HG03575 (cell line): ENCODE measurements around the gene SCAMP5.

Source experiments
- ATAC-seq: cut with Tn5 transposase; IDR thresholded peaks from one replicate; pipeline ENCODE4 v1.9.1; 2021; ENCODE audit not compliant: unreplicated experiment, insufficient number of reproducible peaks, low FRiP score; ENCODE audit errors: extremely low read depth

The SCAMP5 gene, protein sequence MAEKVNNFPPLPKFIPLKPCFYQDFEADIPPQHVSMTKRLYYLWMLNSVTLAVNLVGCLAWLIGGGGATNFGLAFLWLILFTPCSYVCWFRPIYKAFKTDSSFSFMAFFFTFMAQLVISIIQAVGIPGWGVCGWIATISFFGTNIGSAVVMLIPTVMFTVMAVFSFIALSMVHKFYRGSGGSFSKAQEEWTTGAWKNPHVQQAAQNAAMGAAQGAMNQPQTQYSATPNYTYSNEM

DNA sequence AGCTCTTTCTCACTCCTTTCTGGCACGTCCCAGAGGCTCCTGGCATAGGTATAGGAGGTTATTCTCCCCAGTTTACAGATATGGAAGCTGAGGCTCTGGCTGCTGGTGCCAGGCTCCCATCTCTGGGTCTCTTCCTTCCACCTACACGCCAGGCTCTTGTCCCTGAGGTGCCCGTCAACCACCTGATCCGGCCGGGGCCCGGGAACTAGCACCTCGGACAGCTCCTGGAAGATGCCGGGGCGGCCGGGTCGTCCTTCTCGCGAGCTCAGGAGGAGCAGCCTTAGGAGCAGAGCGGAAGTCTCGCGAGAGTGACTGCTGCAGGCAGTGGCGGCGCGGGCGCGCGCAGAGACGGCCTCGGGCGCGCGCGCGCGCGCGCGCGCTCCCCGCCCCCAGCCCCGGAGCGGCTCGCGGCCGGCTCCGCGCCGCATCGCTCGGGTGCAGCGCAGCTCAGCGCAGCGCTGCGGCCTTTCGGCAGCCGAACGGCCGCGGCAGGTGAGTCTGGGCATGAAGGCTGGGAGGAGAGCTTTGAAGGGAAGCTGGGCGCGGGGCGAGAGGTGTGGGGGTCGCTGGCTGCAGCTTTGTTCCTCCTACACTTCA lies at the start of gene SCAMP5:
Gene SCAMP5, plus strand, starts transcription at position 382 of the 597 bp plus-strand sequence. CDS start 16,277 bp downstream, outside the sequence.
- ATAC-seq, result no peak

DNA sequence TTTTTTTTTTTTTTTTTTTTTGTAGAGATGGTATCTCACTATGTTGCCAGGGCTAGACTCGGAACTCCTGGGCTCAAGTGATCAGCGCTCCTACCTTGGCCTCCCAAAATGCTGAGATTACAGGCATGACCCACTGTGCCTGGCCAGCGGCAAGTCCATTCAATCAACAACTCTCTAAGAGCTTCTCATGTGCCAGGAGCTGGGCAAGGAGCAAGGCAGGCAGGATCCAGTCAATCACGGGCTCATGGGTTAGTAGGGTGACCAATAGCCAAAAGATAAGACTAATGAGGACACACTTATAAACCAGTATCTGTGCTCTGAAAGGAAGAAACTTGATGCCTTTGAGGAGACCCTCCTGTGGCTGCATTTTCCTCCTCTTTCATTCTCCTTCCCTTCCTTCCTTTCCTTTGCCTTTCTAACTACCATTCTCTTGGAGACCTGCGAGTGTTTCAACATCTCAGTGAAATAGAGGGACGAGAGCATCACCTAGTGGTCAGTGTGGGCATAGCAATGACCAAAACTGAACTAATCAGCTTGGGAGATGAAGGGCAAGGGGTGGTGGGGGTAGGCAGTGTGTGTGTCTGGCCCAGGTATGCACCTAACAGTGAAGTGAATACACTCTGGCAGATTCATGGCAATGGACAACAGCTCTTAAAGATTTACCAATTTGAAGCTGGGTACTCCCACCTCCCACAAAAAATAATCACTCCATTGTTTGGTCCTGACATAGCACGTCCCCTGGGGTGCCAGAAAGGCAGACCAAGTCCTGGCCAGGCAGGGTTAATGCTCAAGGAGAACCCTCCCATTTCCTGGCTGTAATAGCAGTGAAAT lies 45.1 kb upstream of the SCAMP5 start:
- ATAC-seq, result no peak

DNA sequence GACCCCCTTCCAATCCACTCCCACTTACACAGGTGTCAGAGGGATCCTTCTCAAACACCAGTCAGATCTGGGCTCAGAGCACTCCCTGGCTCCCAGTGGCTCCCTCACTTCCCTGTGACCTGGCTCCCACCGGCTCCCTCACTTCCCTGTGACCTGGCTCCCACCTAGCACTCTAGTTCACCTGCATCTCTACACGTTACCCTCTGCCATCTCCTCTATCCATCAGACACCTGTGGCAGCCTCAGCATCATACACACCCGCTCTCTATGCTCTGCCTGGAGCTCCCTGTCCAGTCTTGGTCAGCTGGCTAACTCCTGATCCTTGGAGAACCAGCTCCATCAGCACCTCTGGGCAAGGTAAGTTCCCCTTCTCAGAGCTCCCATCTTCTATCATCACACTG lies 44.4 kb upstream of the SCAMP5 start:
- no peak for ATAC-seq

DNA sequence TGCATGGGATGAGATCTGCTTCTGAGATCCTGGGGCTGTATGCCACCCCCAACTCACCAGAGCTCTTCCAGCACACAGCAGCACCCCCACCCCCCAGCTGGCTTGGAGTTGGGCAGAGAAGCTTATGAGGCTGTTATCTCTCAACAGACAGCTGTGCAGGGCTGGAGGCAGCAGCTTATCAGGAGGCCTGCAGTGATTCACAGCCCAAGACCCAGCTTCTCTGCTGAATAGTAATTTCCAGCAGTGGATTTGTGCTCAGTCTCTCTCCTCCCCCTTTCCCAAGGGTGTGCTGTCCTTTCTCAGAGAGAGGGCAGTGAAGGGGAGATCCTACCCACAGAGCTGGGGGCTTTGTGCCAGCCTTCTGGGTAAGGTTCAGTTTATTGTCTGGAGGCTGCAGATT lies 40.8 kb upstream of the SCAMP5 start:
- ATAC-seq, result no peak

DNA sequence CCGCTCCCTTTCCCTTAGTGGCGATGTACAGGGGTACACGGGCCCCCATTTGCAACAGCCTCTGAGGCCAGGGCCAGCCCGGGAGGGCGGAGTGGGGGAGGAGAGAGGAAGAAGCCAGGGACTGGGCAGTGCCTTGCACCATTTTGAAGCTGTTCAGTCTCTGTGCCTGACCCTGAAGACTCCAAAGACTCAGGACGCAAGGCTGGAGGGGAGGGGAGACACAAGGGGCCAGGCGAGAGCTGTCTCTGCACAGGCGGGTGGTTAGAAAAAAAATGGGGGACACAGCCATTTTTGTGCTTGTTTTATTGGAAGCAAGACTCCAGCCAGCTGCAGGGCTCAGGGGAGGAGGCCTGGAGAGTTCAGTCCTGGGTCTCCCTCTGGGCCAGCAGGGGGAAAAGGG lies 40.3 kb upstream of the SCAMP5 start:
- no peak for ATAC-seq

DNA sequence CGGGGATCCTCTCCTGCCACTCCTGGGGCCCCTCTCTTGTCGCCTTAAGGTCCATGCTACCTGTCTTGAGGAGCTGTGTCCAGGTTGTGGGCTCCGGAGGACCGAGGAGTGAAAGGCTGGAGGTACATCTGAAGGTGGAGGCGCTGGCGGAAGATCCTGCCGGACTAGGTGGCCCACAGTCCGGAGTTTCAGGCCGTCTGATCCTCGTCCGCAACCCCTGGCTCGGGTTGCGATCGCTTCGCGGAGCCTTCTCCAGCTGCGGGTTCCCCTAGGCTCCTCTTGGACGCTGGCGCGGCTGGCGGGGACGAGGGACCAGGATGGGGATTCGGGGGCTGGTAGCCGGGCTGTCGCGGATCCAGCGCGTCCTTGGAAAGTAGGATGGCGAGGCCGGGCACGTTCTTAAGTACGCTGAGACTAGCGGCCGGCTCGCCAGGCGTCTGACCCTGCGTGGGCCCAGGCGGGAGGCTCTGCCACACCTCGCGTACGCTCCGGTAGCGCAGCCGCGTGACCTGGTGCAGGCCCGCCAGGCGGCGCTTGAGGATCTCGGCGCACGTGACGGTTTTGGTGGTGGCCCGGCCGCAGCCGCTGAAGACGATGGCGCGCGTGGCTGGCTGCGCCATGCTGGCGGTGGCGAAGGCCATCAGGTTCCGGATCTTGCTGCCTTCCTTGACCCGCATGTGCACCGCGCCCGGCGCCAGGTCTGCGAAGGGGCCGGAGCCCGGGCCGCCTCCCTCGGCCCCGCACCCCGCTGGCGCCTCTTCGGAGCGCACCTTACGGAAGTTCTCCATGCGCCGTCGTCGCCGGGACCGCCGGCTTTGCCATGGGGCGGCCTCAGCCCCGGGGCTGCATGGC lies 39.3 kb upstream of the SCAMP5 start:
- no peak for ATAC-seq

DNA sequence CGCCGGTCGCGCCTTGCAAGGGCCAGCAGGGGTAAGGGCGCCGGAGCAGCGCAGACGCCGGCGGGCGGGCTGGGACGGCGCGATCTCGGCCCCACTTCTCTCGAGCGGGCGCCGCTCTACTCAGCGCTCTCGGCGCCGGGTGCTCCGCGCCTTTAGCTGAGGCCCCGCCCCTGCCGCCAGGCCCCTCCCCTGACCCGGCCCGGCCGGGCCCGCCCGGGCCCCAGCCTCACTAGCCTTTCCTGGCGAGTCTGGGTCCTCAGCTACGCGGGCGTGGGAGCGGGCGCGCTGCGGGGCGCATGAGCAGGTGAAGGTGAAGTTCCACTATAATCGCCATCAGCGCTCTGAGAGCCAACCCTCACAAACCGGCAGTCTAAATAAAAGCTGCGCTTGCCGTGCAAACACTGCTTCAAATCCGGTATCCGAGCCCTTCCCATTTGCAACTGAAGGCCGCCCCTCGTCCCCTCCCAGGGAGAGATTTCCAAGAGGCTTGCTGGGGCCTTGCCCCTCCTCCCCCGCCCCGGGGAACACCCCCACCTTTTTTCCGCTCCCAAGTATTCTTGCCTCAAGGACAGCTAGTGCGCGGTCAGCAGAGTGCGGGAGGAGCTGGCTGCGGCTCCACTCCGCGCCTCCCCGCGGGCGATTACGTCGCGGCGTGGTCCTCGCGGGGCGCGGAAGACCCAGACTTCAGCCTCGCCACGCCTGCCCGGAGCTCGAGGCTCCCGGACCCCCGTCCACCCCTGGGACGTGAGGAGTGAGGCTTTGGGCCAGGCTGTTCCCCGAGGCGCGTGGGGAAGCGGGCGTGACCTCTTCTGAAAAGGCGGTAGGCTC lies 38.5 kb upstream of the SCAMP5 start, which contains the start of gene RPP25:
Gene RPP25, minus strand, starts transcription at position 125 of the 828 bp plus-strand sequence. CDS start 189 bp downstream, outside the sequence.
- ATAC-seq, result no peak

DNA sequence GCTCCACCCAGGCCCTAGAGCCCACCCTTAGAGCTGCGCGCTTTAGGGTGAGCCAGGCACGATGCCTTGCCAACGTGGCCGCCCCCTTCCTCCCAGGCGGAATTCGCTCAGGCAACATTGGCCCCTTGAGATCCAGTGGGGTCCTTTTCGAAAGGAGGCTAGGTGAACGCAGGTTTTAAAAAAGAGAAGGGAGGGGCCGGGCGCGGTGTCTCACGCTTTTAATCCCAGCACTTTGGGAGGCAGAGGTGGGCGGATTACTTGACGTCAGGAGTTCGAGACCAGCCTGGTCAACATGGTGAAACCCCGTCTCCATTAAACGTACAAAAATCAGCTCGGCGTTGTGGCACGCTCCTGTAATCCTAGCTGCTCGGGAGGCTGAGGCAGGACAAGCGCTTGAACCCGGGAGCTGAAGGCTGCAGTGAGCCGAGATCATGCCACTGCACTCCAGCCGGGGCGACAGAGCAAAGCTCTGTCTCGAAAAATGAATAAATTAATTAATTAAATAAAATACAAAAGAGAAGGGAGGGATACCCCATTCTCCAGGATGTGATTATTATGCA lies 37.8 kb upstream of the SCAMP5 start:
- no peak for ATAC-seq

DNA sequence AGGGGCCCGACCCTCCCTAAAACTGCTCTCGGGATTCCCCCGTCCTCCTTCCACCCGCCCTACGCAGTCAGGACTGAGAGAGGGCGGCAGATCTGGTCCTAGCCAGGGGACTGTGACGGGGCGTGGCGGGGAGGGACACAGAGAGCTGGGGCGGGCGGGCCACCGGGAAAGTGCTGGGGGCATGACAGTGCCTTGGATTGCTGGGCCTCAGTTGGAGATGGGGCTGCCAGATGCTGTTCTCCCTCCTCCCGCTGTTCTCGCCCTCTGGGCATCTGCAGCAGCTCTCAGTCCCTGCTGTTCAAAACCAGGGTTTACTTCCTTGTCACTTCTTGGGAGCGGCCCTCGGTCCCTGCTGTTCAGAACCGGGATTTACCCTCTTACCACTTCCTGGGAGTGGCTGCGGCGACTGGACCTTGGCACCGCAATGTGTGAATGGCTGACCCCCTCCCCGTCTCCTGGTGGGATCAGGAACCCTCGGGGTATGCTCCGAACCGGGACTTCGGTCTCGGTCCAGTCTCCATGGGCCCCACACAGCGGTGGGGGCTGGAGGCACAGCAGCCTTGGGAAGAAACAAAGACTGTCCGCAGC lies 36.9 kb upstream of the SCAMP5 start:
- no peak for ATAC-seq

DNA sequence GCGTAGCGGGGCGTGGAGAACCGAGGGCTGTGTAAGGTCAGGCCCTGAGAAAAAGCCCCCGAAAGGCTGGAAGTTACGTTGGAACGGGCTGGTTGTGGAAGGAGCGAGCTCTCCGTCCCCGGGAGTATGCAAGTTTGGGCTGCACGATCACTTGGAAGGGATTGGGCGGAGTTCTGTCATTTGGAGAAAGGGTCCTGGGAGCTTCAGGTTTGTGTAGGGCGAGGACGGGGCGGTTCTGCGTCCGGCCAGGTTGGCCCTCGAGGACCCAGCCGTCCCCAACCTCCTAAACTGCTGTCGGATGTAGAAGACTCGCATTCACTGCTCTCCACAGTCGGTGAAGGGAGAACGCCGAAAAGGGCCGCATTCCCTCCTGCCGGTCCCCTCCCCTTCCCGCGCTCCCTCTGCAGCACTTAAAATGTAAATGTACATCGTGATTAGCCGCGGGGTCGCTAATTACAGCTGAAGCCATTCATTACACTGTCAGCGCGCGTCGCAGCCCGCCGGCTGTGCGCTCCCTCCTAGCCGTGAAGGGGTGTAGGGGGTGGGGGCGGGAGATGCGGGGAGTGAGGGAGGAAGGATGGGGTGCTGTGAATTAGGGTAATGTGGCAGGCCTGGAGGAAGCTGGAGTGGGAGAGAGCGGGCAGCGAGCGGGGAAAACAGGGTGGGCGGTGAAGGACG lies 36.3 kb upstream of the SCAMP5 start:
- no peak for ATAC-seq

DNA sequence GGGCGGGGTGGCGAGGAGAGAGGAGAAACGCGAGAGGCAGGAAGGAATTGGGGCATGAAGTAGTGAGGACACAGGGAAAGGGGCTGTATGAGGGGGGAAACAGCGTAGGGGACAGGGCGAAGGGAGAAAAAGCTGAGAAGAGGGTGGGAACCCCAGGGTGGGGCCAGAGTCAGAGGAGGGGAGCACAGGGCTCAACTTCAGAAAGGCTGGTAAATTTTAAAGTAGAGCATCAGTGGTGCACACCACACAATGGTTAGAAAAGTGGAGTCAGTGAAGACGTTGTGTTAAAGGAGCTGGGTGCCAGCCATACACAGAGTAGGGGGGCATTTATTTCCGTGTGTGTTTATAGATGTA lies 35.8 kb upstream of the SCAMP5 start:
- no peak for ATAC-seq

DNA sequence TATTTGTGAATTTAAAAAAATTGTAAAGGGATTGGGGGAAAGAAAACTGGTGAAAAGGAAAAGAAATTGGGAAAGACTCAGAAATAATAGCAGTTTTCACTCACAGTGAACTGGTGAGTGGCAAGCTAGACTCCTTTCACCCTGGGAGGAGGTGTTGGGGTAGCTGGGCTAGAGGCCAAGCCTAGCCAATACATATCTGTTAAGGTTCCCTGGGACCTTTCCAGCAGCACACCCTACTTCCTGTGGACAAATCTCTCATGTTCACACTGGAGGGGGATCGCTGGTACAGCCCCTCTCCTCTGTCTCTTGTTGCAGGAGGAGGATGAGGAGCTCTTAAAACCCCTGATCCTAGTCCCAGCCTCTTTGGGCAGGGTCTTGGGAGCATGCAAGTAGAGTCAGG lies 35.1 kb upstream of the SCAMP5 start:
- no peak for ATAC-seq

DNA sequence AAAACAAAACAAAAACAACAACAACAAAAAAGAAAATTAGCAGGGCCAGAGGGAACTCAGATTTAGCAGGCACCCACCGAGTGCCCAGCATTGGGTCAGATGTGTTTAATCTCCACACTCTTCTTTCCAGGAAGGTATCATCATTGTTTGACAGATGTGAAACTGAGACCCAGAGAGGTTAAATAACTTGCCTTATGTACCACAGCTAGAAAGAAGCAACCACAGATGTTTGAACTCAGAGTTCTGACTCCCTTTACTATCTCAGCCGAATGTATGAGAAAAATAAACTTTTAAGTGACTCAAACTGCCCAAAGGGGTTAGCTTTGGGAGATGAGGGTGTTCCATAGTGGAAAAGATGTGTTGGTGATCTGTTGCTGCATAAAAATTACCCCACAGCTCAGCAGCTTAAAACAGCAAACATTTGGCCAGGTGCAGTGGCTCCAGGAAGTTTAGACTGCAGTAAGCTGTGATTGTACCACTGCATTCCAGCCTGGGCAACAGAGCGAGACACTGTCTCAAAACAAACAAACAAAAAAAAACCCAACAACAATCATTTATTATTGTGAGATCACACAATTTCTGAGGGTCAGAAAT lies 34.3 kb upstream of the SCAMP5 start:
- ATAC-seq, result no peak

DNA sequence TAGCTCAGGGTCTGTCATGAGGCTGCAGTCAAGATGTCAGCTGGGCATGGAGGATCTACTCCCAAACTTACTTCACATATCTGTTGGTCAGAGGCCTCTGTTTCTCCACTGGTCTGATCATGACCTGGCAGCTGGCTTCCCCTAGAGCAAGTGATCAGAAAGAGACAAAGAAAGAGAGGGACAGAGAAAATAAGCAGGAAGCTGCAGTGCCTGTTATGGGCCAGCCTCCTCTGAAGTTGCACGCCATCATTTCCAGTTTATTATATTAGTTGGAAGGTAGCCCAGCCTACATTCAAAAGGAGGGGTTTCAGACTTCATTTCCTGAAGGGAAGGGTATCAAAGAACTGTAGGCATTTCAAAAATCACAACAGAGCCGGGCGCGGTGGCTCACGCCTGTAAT lies 33.7 kb upstream of the SCAMP5 start:
- no peak for ATAC-seq

DNA sequence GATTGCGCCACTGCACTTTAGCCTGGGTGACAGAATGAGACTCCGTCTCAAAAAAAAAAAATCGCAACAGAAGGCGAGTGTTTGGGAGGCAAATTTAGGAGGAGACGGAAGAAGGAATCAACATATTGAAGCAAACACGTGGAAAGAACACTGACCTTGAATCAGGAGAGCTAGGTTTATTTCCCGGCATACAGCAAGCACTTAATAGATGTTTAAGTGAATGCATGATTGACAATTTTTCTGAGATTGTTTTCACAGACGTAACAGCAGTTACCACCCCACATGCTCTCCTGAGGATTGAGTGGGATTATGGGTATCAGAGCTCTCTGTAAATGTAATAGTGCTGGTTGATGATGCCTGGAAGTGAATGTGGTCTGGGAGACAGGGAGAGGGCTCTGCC lies 33.1 kb upstream of the SCAMP5 start:
- ATAC-seq, result no peak

DNA sequence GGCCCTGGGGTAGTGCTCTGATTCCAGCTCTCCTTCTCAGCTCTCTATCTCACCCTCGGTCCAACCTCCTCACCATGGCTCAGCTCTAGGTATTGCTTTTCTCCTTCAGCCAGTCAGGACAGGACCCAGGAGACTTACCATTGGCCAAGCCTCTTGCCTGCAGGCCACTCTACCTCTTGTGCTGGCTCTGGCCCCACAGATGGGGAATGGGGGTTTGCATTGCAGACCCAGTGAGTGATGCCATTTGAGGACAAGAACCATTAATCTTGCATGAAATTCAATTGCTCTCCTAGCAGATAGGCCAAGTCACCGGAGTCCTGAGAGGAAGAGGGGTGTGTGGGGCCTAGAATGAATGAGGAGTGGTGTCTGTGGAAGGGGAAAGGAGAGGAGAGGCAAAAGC lies 32.7 kb upstream of the SCAMP5 start:
- ATAC-seq, result no peak

DNA sequence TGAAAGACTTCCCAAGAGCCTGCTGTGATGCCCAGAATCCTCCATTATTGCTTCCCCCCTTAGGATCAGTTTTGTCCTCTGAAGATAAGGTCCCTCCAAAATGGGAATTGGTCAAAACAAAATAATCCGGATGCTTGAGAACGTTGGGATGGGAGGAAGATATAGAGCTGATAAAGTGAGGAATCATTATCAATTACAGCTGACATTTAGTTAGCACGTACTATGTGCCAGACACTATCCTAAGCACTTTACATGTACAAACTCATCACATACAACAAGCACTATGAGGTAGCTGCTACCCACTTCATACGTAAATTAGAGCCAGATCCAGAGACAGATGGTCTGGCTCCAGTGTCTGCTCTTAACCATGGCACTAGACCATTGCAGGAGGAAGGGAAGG lies 32.1 kb upstream of the SCAMP5 start:
- ATAC-seq, result no peak
